ENCODE measurements around the gene CCDC124.

DNA sequence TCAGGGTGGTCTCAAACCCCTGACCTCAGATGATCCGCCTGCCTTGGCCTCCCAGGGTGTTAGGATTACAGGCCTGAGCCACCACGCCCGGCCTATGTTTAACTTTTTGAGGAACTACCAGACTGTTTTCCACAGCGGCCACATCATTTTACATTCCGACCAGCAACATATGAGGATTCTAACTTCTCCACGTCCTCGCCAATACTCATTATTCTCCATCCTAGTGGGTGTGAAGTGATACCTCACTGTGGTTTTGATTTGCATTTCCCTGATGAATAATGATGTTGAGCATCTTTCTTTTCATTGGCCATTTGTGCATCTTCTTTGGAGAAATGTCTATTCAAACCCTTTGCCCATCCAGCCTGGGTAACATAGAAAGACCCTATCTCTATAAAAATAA is 46.3 kb upstream of the CCDC124 start:
- TF ChIP-seq, protein P1, sequence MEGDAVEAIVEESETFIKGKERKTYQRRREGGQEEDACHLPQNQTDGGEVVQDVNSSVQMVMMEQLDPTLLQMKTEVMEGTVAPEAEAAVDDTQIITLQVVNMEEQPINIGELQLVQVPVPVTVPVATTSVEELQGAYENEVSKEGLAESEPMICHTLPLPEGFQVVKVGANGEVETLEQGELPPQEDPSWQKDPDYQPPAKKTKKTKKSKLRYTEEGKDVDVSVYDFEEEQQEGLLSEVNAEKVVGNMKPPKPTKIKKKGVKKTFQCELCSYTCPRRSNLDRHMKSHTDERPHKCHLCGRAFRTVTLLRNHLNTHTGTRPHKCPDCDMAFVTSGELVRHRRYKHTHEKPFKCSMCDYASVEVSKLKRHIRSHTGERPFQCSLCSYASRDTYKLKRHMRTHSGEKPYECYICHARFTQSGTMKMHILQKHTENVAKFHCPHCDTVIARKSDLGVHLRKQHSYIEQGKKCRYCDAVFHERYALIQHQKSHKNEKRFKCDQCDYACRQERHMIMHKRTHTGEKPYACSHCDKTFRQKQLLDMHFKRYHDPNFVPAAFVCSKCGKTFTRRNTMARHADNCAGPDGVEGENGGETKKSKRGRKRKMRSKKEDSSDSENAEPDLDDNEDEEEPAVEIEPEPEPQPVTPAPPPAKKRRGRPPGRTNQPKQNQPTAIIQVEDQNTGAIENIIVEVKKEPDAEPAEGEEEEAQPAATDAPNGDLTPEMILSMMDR (IDR thresholded peaks at IDR 0.05; ENCODE audit: low read depth, low read length, poor library complexity, severe bottlenecking), result no peak
- no peak for TF ChIP-seq EZH2phosphoT487 (IDR thresholded peaks at IDR 0.05; ENCODE audit: borderline replicate concordance, low read length)
